HG02884 (cell line): Measurements from ENCODE around the gene CIAPIN1.
"Not testable (repeated sequence)": the region's sequence is repeated elsewhere in the genome, so short reads cannot be mapped to it uniquely, and the experiment has no call there.

Source experiments
- ATAC-seq: cut with Tn5 transposase; IDR thresholded peaks from one replicate; pipeline ENCODE4 v1.9.1; 2021; ENCODE audit warnings: mild to moderate bottlenecking, moderate library complexity; ENCODE audit not compliant: unreplicated experiment

The CIAPIN1 gene

GRCh38 chr16:57407521-57408353, 39.4 kb downstream of the CIAPIN1 start:
- ATAC-seq: no peak

- no peak for ATAC-seq
Observed at GRCh38 chr16:57406881-57407280, 40.3 kb downstream of the CIAPIN1 start.

GRCh38 chr16:57405097-57405496, 42.1 kb downstream of the CIAPIN1 start:
- no peak for ATAC-seq

GRCh38 chr16:57403965-57404817, 43.0 kb downstream of the CIAPIN1 start, which contains the start of gene CCL17:
CCL17 (plus strand) TSS chr16:57404767; CDS start chr16:57413933, 9,166 bp downstream.
- no peak for ATAC-seq

GRCh38 chr16:57401943-57402640, 45.1 kb downstream of the CIAPIN1 start:
- no peak for ATAC-seq

GRCh38 chr16:57397493-57397892, 49.7 kb downstream of the CIAPIN1 start:
- ATAC-seq: not testable (repeated sequence)

GRCh38 chr16:57396786-57397185, 50.4 kb downstream of the CIAPIN1 start:
- ATAC-seq: no peak

- no peak for ATAC-seq
Observed at GRCh38 chr16:57395026-57395425, 52.2 kb downstream of the CIAPIN1 start.

- no peak for ATAC-seq
Observed at GRCh38 chr16:57394444-57394843, 52.7 kb downstream of the CIAPIN1 start.

GRCh38 chr16:57392694-57393093, 54.5 kb downstream of the CIAPIN1 start:
- no peak for ATAC-seq

- ATAC-seq: no peak
Observed at GRCh38 chr16:57391708-57392107, 55.5 kb downstream of the CIAPIN1 start.

- no peak for ATAC-seq
Observed at GRCh38 chr16:57391300-57391699, 55.9 kb downstream of the CIAPIN1 start.

- ATAC-seq: no peak
Observed at GRCh38 chr16:57390636-57391295, 56.4 kb downstream of the CIAPIN1 start.

- ATAC-seq: no peak
Observed at GRCh38 chr16:57389087-57389468, 58.1 kb downstream of the CIAPIN1 start.

- no peak for ATAC-seq
Observed at GRCh38 chr16:57388359-57389086, 58.7 kb downstream of the CIAPIN1 start.

GRCh38 chr16:57387598-57388354, 59.4 kb downstream of the CIAPIN1 start:
- no peak for ATAC-seq

GRCh38 chr16:57386381-57386951, 60.7 kb downstream of the CIAPIN1 start:
- no peak for ATAC-seq

GRCh38 chr16:57385083-57385482, 62.1 kb downstream of the CIAPIN1 start:
- no peak for ATAC-seq
